H1 (cell line): ENCODE data around the gene RIPOR3. TPM values are rescaled to one million over a fixed set of nuclear protein-coding genes. Genes with fewer than 3 reads are reported as not detected.

Source experiments
- CTCF ChIA-PET: fragments of 300-600 bp; sonication (Branson Sonifier 250); formaldehyde crosslinking; loops from one replicate; lab custom pipeline; 2021; ENCODE audit not compliant: partially characterized antibody; lab: Charles Lee
- POLR2A ChIA-PET: fragments of 300-600 bp; sonication (Branson Sonifier 250); formaldehyde crosslinking; loops from one replicate; lab custom pipeline; 2021; ENCODE audit warnings: inconsistent platforms; ENCODE audit not compliant: partially characterized antibody; lab: Charles Lee
- DNase-seq, 2 experiments: peaks; one replicate each; pipeline versions ENCODE4 v3.0.0 to v3.0.0-alpha.2; 2010 to 2022; ENCODE audit warnings: low spot score in 2 of 2, low read depth in 1 of 2, mixed read lengths in 1 of 2
- FAIRE-seq: peaks from 2 replicates; lab custom pipeline; 2011; peaks lifted over from hg19 to GRCh38; lab: Jason Lieb, UNC
- H2AFZ ChIP-seq: 2 replicates; pipeline ENCODE4 v1.8.1; 2012; ENCODE audit warnings: low read length, inconsistent platforms
- H2AK5ac ChIP-seq: 2 replicates; pipeline ENCODE4 v1.6.1; 2013; ENCODE audit warnings: low read depth, low read length
- H2BK120ac ChIP-seq: replicated peaks from 2 replicates; pipeline ENCODE3; 2013; ENCODE audit warnings: low read depth, low read length, inconsistent platforms
- H2BK12ac ChIP-seq: 2 replicates; pipeline ENCODE4 v1.6.1; 2013; ENCODE audit warnings: low read depth, low read length
- H2BK15ac ChIP-seq: 2 replicates; pipeline ENCODE4 v1.6.1; 2013; ENCODE audit warnings: low read length
- H2BK20ac ChIP-seq: 2 replicates; pipeline ENCODE4 v1.6.1; 2013; ENCODE audit warnings: low read length
- H2BK5ac ChIP-seq: 2 replicates; pipeline ENCODE4 v1.6.1; 2013; ENCODE audit warnings: low read depth, low read length
- H3K14ac ChIP-seq: 2 replicates; pipeline ENCODE4 v1.6.1; 2013; ENCODE audit warnings: inconsistent platforms; ENCODE audit not compliant: insufficient read length
- H3K18ac ChIP-seq: 2 replicates; pipeline ENCODE4 v1.6.1; 2013; ENCODE audit warnings: low read length; ENCODE audit errors: extremely low read depth
- H3K23ac ChIP-seq: 2 replicates; pipeline ENCODE4 v1.6.1; 2013; ENCODE audit warnings: inconsistent platforms; ENCODE audit not compliant: insufficient read length
- H3K23me2 ChIP-seq: 2 replicates; pipeline ENCODE4 v1.6.1; 2013; ENCODE audit warnings: low read depth, low read length
- H3K27ac ChIP-seq: 2 replicates; pipeline ENCODE4 v1.6.1; 2011; ENCODE audit warnings: low read depth, low read length, inconsistent platforms
- H3K27me3 ChIP-seq, 4 experiments: replicated peaks in 1 of 4; 1 replicate in 1 of 4; 2 replicates in 3 of 4; pipeline versions ENCODE4 v1.6.1 to v1.8.1; 2011 to 2013; ENCODE audit warnings: low read length in 3 of 4, mild to moderate bottlenecking in 3 of 4, inconsistent platforms in 2 of 4, mixed read lengths in 2 of 4, moderate library complexity in 1 of 4; ENCODE audit not compliant: control insufficient read depth in 3 of 4, insufficient read depth in 3 of 4; ENCODE audit errors: extremely low read depth in 1 of 4
- H3K36me3 ChIP-seq, 4 experiments: 2 replicates each; pipeline versions ENCODE4 v1.6.1 to v1.8.1; 2011 to 2013; ENCODE audit warnings: mild to moderate bottlenecking in 4 of 4, low read length in 3 of 4, moderate library complexity in 2 of 4, control low read depth in 1 of 4, inconsistent platforms in 1 of 4; ENCODE audit not compliant: insufficient read depth in 4 of 4, control insufficient read depth in 2 of 4
- H3K4ac ChIP-seq: replicated peaks from 2 replicates; pipeline ENCODE3; 2013; ENCODE audit warnings: low read length, low read depth, mixed read lengths, inconsistent platforms; ENCODE audit not compliant: insufficient read length
- H3K4me1 ChIP-seq, 4 experiments: replicated peaks in 1 of 4; 1 replicate in 1 of 4; 2 replicates in 3 of 4; pipeline versions ENCODE4 v1.6.1 to v1.8.1; 2011 to 2013; ENCODE audit warnings: low read length in 3 of 4, inconsistent platforms in 2 of 4, mixed read lengths in 1 of 4; ENCODE audit not compliant: insufficient read depth in 4 of 4, control insufficient read depth in 3 of 4
- H3K4me2 ChIP-seq, 2 experiments: 2 replicates each; pipeline versions ENCODE4 v1.6.1 to v1.8.1; 2011 to 2013; ENCODE audit warnings: low read depth in 2 of 2, low read length in 2 of 2, control low read depth in 1 of 2, inconsistent platforms in 1 of 2, mild to moderate bottlenecking in 1 of 2; ENCODE audit not compliant: insufficient read depth in 1 of 2
- H3K4me3 ChIP-seq, 4 experiments: fragments of 200-600, 300-600 bp in 1 of 4; sonication (generic), shearing (Covaris generic), sonication (Bioruptor Twin) in 1 of 4; 2 replicates each; pipeline versions ENCODE4 v1.5.1 to v1.8.1; 2011 to 2016; ENCODE audit warnings: low read length in 4 of 4, low read depth in 3 of 4, control low read depth in 2 of 4, inconsistent platforms in 2 of 4, mild to moderate bottlenecking in 2 of 4, mixed read lengths in 1 of 4, moderate library complexity in 1 of 4; ENCODE audit not compliant: insufficient read depth in 2 of 4; ENCODE audit errors: extremely low read depth in 1 of 4
- H3K56ac ChIP-seq: replicated peaks from 2 replicates; pipeline ENCODE3; 2013; ENCODE audit warnings: low read depth, mild to moderate bottlenecking, mixed read lengths, low read length, inconsistent platforms; ENCODE audit not compliant: insufficient read length
- H3K79me1 ChIP-seq: 2 replicates; pipeline ENCODE4 v1.6.1; 2013; ENCODE audit warnings: low read depth, low read length, control low read depth
- H3K79me2 ChIP-seq, 2 experiments: 2 replicates each; pipeline versions ENCODE4 v1.6.1 to v1.8.1; 2012 to 2013; ENCODE audit warnings: low read length in 2 of 2, mild to moderate bottlenecking in 2 of 2, inconsistent platforms in 1 of 2; ENCODE audit not compliant: insufficient read depth in 2 of 2, control insufficient read depth in 1 of 2
- H3K9ac ChIP-seq, 4 experiments: replicated peaks in 1 of 4; 1 replicate in 1 of 4; 2 replicates in 3 of 4; pipeline versions ENCODE4 v1.6.1 to v1.8.1; 2011 to 2013; ENCODE audit warnings: low read depth in 3 of 4, low read length in 3 of 4, control low read depth in 2 of 4, mild to moderate bottlenecking in 2 of 4, moderate library complexity in 2 of 4, inconsistent platforms in 1 of 4; ENCODE audit errors: extremely low read depth in 1 of 4
- H3K9me3 ChIP-seq, 2 experiments: 2 replicates each; pipeline versions ENCODE4 v1.6.1 to v1.8.1; 2012 to 2013; ENCODE audit warnings: mild to moderate bottlenecking in 2 of 2, moderate library complexity in 2 of 2, control low read depth in 1 of 2, inconsistent platforms in 1 of 2, low read depth in 1 of 2, low read length in 1 of 2, mixed read lengths in 1 of 2; ENCODE audit not compliant: insufficient read depth in 2 of 2
- H4K20me1 ChIP-seq, 2 experiments: replicated peaks in 1 of 2; 2 replicates each; pipeline versions ENCODE3 to v1.8.1; 2011 to 2013; ENCODE audit warnings: inconsistent platforms in 2 of 2, low read length in 2 of 2, mild to moderate bottlenecking in 1 of 2; ENCODE audit not compliant: insufficient read depth in 2 of 2, control insufficient read depth in 1 of 2
- H4K5ac ChIP-seq: 2 replicates; pipeline ENCODE4 v1.6.1; 2013; ENCODE audit warnings: low read length, low read depth, mixed read lengths, inconsistent platforms; ENCODE audit not compliant: insufficient read length
- H4K8ac ChIP-seq: 2 replicates; pipeline ENCODE4 v1.8.0; 2013; ENCODE audit warnings: mild to moderate bottlenecking, moderate library complexity, low read length, inconsistent platforms; ENCODE audit not compliant: insufficient read depth; ENCODE audit errors: extremely low read depth
- H4K91ac ChIP-seq: replicated peaks from 2 replicates; pipeline ENCODE3; 2013; ENCODE audit warnings: low read length, mixed read lengths, inconsistent platforms; ENCODE audit not compliant: insufficient read length
- CEBPB ChIP-seq: IDR thresholded peaks from 2 replicates; pipeline ENCODE4 v1.6.1; 2012; ENCODE audit warnings: low read depth, low read length
- SIN3A ChIP-seq, 2 experiments: IDR thresholded peaks in 1 of 2; conservative IDR thresholded peaks in 1 of 2; 2 replicates each; pipeline ENCODE4 v1.6.1; 2011 to 2012; ENCODE audit warnings: low read length in 2 of 2, improper control_type of control experiment in 1 of 2, low read depth in 1 of 2, mild to moderate bottlenecking in 1 of 2
- WGBS, 2 experiments: shearing (Covaris generic) in 1 of 2; methylation state at CpG; one replicate each; pipeline versions ENCODE4 v1.1.6 to v1.1.7; 2013 to 2015; ENCODE audit warnings: low lambda C conversion rate in 2 of 2, mixed read lengths in 2 of 2, inconsistent platforms in 1 of 2, low coverage in 1 of 2, missing lambda C conversion rate in 1 of 2; ENCODE audit not compliant: insufficient replicate concordance in 2 of 2, insufficient coverage in 1 of 2, insufficient read length in 1 of 2; ENCODE audit errors: extremely low coverage in 1 of 2, missing lambda C conversion rate in 1 of 2; 5-methylcytosine and 5-hydroxymethylcytosine counted together
- polyA plus RNA-seq, 7 experiments: library from polyadenylated mRNA; depleted of rRNA in 3 of 7; stranded (reverse) in 5 of 7; unstranded in 2 of 7; fragments of >200 nt in 5 of 7; fragments of 200-250 nt in 2 of 7; gene quantifications; 1 replicate in 5 of 7; 2 replicates in 1 of 7; 4 replicates in 1 of 7; pipeline versions ENCODE4 v1.2.1 to v1.2.3, GENCODE V29; 2011 to 2013; ENCODE audit warnings: missing spikeins in 2 of 7, mixed read lengths in 2 of 7
- total RNA-seq: library from RNA; stranded (reverse); fragmentation: NEBNext Ultra II Directional; extraction: Animal tissue kit (Norgen Biotek cat#: 25700); gene quantifications from 2 replicates; pipeline ENCODE4 v1.2.1, GENCODE V29; 2021

RIPOR3 gene
- total and polyA plus RNA-seq, 2 of the 8 experiments (the other 6 are each of a cell fraction or from before 2014, with no cell fraction given): 3.6 to 4.5 TPM

GRCh38 chr20:50664254-50664653 lies 27.1 kb downstream of the RIPOR3 start:
- 92% methylated on average over 11 of the region's 11 CpGs; no CpG with 5 or more reads in 1 of the 2 experiments for WGBS, 2 experiments
- Histone ChIP-seq H4K5ac (no peak overlapping the region), H2BK5ac (no peak overlapping the region), H3K79me1 (0 out of 2 replicates have a peak, but pooled peaks cover 3% of the 10 kb centered on the region), H3K27ac (no peak overlapping the region), H3K18ac (no peak overlapping the region), H2AK5ac (0 out of 2 replicates have a peak overlapping the region, but pooled peaks have one; percentile 65), H2AFZ (no peak overlapping the region), H3K4me3 (no peak overlapping the region), H2BK12ac (peak overlapping the region; percentile 75; the same call in 1 of the 2 replicates), H3K14ac (no peak overlapping the region), H3K23ac (no peak overlapping the region), H3K56ac (no peak overlapping the region), H3K4me2 (no peak overlapping the region), H3K4ac (no peak overlapping the region), H4K20me1 (peaks cover 0 to 3% of the 10 kb centered on the region in 2 experiments), H3K9ac (no peak overlapping the region), H2BK15ac (peak overlapping the region; percentile 88; the same call in 1 of the 2 replicates), H3K9me3 (no peaks in the 10 kb centered on the region), H4K8ac (no peak overlapping the region), H3K79me2 (no peaks in the 10 kb centered on the region), H3K23me2 (0 out of 2 replicates have a peak, but pooled peaks cover 1% of the 10 kb centered on the region), H3K27me3 (no peaks in the 10 kb centered on the region), H2BK20ac (no peak overlapping the region), H4K91ac (peak overlapping the region; percentile 19), H3K36me3 (no peaks in the 10 kb centered on the region), H3K4me1 (peaks cover 0 to 7% (median 1%) of the 10 kb centered on the region in 4 experiments; a peak in 3 of 7 replicates), H2BK120ac (no peak overlapping the region)
- TF ChIP-seq SIN3A (conservative IDR thresholded peaks at IDR 0.05 in 1 of 2, IDR thresholded peaks at IDR 0.05 in 1 of 2; ENCODE audit: low read depth in 1 of 2, low read length in 2 of 2): no peak
- TF ChIP-seq CEBPB: no peak
- DNase-seq (no peak), FAIRE-seq (no peak)
- ChIA-PET POLR2A (interaction anchor here (0.8 to 1.3 kb wide), 3 partner anchors 12 to 69 kb away, joined by 3 read pairs; no protein-coding TSS in a partner anchor), CTCF (interaction anchor here (0.6 to 12.4 kb wide), 12 partner anchors 14 to 1418 kb away, joined by 3 to 92 read pairs (median 4); no protein-coding TSS in a partner anchor)
